D721Med (cell line): ENCODE results near the gene TAF11L3.
"Not testable (repeated sequence)": the region's sequence is repeated elsewhere in the genome, so short reads cannot be mapped to it uniquely, and the experiment has no call there.

Source experiments
- DNase-seq: peaks from one replicate; pipeline ENCODE4 v3.0.0; 2011; ENCODE audit warnings: low spot score; ENCODE audit not compliant: insufficient read length
- FAIRE-seq: peaks from 2 replicates; lab custom pipeline; 2011; peaks lifted over from hg19 to GRCh38; lab: Jason Lieb, UNC
- TF ChIP-seq, protein P1 (sequence below): IDR thresholded peaks from 2 replicates; pipeline ENCODE4 v1.5.1; 2012; ENCODE audit warnings: mild to moderate bottlenecking, control low read depth; ENCODE audit not compliant: insufficient read depth; ENCODE audit errors: missing control alignments

Gene TAF11L3

DNA sequence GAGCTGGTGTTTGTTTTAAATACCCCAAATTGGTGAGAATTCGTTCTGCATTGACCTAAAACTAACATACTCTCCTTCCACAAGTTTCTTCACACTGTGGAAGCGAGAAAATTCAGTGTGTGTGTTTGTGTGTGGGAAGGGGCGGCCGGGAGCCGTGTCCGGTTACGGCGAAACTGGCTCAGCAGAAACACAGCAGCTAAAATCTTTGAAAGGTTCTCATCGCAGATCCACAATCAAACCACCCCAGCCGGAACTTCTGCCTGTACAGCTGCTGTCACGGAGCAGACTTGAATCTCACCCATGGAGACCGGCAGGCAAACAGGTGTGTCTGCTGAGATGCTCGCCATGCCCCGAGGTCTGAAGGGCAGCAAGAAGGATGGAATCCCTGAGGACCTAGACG is at the start of gene TAF11L3:
TSS of gene TAF11L3 (plus strand) at position 301 of the 400 bp plus-strand sequence.
- FAIRE-seq: not testable (repeated sequence)

DNA sequence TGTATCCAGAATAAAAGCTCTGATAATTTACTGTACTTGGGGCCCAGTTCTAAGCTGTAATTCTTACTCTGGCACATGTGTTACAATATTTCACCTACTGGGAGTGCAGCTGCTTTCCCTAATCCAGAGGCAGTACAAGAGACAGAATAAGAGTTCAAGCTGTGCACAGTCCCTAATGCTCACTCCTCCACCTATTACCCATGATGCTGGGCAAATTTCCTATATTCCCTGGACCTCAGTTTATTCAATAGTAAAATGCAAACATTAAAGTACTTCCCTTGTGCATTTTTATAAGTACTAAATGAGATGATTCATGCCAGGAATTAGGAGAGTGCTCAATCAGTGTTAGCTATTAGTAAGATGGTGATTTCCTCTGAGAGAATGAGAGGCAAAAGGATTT is 48.1 kb upstream of the TAF11L3 start:
- TF ChIP-seq, protein P1, sequence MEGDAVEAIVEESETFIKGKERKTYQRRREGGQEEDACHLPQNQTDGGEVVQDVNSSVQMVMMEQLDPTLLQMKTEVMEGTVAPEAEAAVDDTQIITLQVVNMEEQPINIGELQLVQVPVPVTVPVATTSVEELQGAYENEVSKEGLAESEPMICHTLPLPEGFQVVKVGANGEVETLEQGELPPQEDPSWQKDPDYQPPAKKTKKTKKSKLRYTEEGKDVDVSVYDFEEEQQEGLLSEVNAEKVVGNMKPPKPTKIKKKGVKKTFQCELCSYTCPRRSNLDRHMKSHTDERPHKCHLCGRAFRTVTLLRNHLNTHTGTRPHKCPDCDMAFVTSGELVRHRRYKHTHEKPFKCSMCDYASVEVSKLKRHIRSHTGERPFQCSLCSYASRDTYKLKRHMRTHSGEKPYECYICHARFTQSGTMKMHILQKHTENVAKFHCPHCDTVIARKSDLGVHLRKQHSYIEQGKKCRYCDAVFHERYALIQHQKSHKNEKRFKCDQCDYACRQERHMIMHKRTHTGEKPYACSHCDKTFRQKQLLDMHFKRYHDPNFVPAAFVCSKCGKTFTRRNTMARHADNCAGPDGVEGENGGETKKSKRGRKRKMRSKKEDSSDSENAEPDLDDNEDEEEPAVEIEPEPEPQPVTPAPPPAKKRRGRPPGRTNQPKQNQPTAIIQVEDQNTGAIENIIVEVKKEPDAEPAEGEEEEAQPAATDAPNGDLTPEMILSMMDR: no peak
- no peak for FAIRE-seq

More for the DNA sequence above, at the start of gene TAF11L3:
- not testable (repeated sequence) for DNase-seq

DNA sequence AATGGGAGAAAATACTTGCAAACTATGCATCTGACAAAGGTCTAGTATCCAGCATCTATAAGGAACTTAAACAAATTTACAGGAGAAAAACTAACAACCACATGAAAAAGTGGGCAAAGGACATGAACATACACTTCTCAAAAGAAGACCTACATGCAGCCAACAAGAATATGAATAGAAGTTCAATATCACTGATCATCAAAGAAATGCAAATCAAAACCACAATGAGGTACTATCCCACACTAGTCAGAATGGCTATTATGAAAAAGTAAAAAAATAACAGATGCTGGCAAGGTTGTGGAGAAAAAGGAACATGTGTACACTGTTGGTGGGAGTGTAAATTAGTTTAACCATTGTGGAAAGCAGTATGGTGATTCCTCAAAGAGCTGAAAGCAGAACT is 43.1 kb upstream of the TAF11L3 start:
- not testable (repeated sequence) for DNase-seq, FAIRE-seq

More for the DNA sequence above, 48.1 kb upstream of the TAF11L3 start:
- DNase-seq: no peak

DNA sequence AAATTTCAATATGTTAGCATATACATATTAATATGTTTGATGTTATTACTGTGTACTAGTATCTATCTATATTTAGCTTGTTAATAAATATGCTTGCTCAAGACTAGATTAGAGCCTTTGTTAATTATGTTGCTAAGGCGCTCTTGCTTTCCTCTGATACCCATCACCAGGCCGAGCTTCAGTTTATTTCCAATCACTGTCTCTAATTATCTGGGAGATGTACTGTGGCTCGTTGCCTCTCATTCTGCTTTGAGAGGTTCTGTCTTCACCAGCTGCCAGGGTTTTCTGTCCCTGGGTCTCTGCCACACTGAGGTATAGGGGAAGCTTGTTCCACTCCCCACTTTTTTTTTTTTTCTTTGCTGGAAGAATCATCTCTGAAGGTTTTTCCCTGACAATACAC is 41.1 kb upstream of the TAF11L3 start:
- FAIRE-seq (no peak), DNase-seq (no peak)
- TF ChIP-seq, protein P1: no peak

DNA sequence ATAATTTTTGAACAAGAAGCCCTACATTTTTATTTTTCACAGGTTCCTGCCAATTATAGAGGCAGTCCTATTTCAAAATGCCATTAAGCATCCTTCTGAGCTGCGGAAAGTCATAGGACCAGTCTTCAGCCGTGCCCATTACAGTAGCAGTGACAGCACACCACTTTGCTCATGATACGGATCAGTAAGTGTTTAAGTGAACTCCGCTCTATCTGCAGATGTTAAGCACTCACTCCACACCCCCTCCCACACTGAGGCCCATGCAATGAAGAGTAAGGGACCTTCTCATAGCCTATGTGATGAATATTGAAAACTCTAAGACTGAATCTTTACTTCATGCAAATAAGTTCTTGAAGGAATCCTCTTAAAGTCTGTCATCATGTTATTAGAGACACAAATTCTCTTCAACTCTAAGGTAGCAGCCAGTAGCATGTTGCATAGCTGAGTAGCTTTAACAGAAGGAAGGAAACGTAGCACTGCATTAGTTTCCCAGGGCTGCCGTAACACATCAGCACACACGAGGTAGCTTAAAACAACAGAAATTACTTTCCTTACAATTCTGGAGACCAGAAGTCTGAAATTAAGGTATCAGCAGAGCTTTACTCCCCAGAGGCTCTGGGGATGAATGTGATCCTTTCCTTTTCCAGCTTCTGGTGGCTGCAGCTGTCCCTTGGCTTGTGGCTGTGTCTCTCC is 40.4 kb upstream of the TAF11L3 start:
- TF ChIP-seq, protein P1: no peak
- DNase-seq (no peak), FAIRE-seq (no peak)

DNA sequence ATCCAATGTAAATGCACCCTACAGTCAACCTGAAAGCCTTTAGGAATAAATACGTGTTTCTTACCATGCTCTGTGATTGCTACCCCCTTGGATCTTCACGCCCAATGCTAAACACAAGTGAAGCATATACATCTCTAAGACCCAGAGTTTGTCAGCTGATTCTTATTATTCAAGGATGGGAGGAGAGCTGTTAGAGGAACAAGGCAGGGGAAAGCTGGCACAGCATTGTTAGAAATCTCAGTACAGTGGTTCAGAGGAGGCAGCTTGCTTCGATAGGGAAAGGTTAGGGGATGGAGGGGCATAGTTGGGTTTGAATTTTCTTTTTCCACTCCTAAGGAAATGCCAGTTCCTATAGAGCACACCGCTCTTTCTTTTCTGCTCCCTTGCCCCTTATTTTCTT is 36.8 kb upstream of the TAF11L3 start:
- DNase-seq (no peak), FAIRE-seq (no peak)
- TF ChIP-seq, protein P1: no peak

DNA sequence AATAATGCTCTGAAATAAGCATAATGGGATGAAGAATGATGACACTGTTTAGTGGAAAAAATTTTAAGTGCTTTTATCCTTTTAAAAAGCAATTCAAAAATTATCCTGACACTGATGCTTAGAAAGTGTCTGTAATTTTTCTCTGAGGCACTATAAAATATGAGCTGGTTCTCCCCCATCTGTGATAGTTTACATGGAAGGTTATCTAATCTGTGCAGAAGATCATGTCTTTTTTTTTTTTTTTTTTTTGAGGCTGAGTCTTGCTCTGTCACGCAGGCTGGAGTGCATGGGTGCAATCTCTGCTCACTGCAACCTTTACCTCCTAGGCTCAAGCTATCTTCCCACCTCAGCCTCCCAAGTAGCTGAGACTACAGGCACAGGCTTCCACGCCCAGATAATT is 35.4 kb upstream of the TAF11L3 start:
- DNase-seq (no peak), FAIRE-seq (no peak)

DNA sequence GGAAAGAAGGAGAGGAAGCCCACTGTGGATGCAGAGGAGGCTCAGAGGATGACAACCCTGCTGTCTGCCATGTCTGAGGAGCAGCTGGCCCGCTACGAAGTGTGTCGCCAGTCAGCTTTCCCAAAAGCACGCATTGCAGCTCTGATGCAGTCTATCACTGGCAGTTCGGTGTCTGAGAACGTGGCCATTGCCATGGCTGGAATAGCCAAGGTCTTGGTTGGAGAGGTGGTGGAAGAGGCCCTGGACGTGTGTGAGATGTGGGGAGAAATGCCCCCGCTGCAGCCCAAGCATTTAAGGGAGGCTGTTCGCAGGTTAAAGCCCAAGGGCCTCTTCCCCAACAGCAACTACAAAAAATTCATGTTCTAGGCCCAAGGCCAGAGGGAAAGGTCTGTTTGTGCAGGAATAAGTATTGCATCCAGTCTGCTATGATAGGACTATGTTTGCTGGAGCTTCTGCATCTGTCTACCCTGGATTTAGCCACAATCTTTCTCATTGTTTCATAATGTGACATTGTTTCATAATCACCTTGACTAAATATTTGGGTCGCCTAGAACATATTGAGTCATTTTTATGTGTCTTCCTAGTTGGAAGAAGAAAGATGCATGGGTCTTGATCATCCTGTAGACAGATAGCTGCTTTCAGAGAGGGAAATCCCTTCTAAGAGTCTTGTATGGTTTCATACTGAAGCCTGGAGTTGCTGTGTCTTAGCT is 31.5 kb upstream of the TAF11L3 start:
- not testable (repeated sequence) for FAIRE-seq, DNase-seq

More for the DNA sequence above, 35.4 kb upstream of the TAF11L3 start:
- TF ChIP-seq, protein P1: no peak
